Activated naive CD8-positive, alpha-beta T cell treated with anti-CD3 and anti-CD28 coated beads, Interleukin-2, amount 10 ng/mL, durations not matched to agents 7 days and 5 days (primary cell): Measurements from ENCODE around the gene PLOD1. TPM values are rescaled to one million over a fixed set of nuclear protein-coding genes. Genes with fewer than 3 reads are reported as not detected.
"Not testable (repeated sequence)": the region's sequence is repeated elsewhere in the genome, so short reads cannot be mapped to it uniquely, and the experiment has no call there.

Experiments used
- ATAC-seq: fragments of 150-1000 bp; cut with Tn5 transposase; one replicate; pipeline ENCODE4 v1.10.0; 2021; ENCODE audit warnings: low read depth, moderate library complexity
- POLR2A ChIA-PET: fragments of 350-600 bp; sonication (Branson Sonifier 250); formaldehyde crosslinking; loops from one replicate; lab custom pipeline; 2021; ENCODE audit warnings: antibody characterized with exemption; lab: Charles Lee
- DNase-seq: peaks from one replicate; pipeline ENCODE4 v3.0.0; 2021
- H3K27ac Mint-ChIP-seq: one replicate; pipeline ENCODE4 v1.8.0; 2022; ENCODE audit warnings: mild to moderate bottlenecking, mixed read lengths
- H3K27me3 Mint-ChIP-seq: one replicate; pipeline ENCODE4 v1.8.0; 2022; ENCODE audit warnings: mild to moderate bottlenecking, moderate library complexity, mixed read lengths
- H3K36me3 Mint-ChIP-seq: one replicate; pipeline ENCODE4 v1.8.0; 2021; ENCODE audit warnings: mild to moderate bottlenecking, mixed read lengths
- H3K4me1 Mint-ChIP-seq: one replicate; pipeline ENCODE4 v1.8.0; 2021; ENCODE audit warnings: mixed read lengths
- H3K4me3 Mint-ChIP-seq: one replicate; pipeline ENCODE4 v1.8.0; 2022; ENCODE audit warnings: mild to moderate bottlenecking, moderate library complexity, mixed read lengths
- H3K9me3 Mint-ChIP-seq: one replicate; pipeline ENCODE4 v1.8.0; 2021; ENCODE audit warnings: mixed read lengths
- total RNA-seq, 2 experiments: library from RNA; stranded (reverse); gene quantifications; one replicate each; pipeline ENCODE4 v1.2.3, GENCODE V29; 2021

Gene PLOD1
- total RNA-seq, 2 experiments from 2014 or later, result 16.8 to 21.0 TPM

- Mint-ChIP-seq H3K27ac (no peak overlapping the region), H3K9me3 (no peaks in the 10 kb centered on the region), H3K36me3 (no peaks in the 10 kb centered on the region), H3K4me3 (no peak overlapping the region), H3K4me1 (peaks cover 4% of the 10 kb centered on the region), H3K27me3 (no peaks in the 10 kb centered on the region)
- DNase-seq (no peak), ATAC-seq (no peak)
- POLR2A ChIA-PET, result interaction anchor here (0.6 to 11.2 kb wide), 2 partner anchors 23 to 174 kb away, joined by 3 to 165 read pairs; no protein-coding TSS in a partner anchor
These were observed 2.7 kb upstream of the PLOD1 start for GRCh38 chr1:11931845-11932244.

DNA sequence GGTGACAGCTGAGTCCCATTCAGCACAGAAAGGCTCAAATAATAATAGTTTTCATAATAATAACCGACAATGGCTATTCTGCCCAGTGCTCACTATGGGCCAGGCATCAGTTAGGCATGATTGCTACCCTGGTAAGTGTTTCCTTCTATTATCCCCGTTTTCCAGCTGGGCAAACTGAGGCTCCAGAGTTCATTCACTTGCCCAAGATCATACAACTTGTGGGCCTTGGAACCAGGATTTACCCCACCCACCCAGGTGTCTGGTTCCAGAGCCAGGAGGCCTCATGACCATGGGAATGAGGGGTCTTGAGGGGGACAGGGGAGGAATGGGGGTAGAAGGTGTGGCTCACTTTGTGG is 518 bp downstream of the PLOD1 start:
- POLR2A ChIA-PET, result interaction anchor here (0.9 to 11.2 kb wide), 4 partner anchors 9 to 45 kb away, joined by 3 to 165 read pairs (median 6); partner anchors contain the start of genes KIAA2013 and MFN2
- peaks cover 4% of the 10 kb centered on the region for H3K4me1 Mint-ChIP-seq

DNA sequence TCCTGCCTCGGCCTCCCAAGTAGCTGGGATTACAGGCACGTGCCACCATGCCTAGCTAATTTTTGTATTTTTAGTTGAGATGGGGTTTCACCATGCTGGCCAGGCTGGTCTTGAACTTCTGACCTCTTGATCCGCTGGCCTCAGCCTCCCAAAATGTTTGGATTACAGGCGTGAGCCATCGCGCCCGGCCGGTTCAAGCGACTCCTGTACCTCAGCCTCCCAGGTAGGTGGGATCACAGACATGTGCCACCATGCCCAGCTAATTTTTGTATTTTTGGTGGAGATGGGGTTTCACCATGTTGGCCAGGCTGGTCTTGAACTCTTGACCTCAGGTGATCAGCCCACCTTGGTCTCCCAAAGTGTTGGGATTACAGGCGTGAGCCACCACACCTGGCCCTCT is 1.2 kb downstream of the PLOD1 start:
- not testable (repeated sequence) for DNase-seq, H3K4me1 Mint-ChIP-seq, H3K27me3 Mint-ChIP-seq, H3K9me3 Mint-ChIP-seq, H3K36me3 Mint-ChIP-seq, H3K27ac Mint-ChIP-seq, ATAC-seq
- H3K4me3 Mint-ChIP-seq, result peak overlapping the region; percentile 25
- POLR2A ChIA-PET, result interaction anchor here (11.2 kb wide), 1 partner anchor 27 kb away, joined by 165 read pairs; no protein-coding TSS in a partner anchor

More for the DNA sequence above, 518 bp downstream of the PLOD1 start:
- ATAC-seq (no peak), DNase-seq (no peak)
- Mint-ChIP-seq H3K36me3 (no peaks in the 10 kb centered on the region), H3K27me3 (no peaks in the 10 kb centered on the region), H3K9me3 (no peaks in the 10 kb centered on the region), H3K27ac (peak overlapping the region; percentile 61), H3K4me3 (peak overlapping the region; percentile 83)

DNA sequence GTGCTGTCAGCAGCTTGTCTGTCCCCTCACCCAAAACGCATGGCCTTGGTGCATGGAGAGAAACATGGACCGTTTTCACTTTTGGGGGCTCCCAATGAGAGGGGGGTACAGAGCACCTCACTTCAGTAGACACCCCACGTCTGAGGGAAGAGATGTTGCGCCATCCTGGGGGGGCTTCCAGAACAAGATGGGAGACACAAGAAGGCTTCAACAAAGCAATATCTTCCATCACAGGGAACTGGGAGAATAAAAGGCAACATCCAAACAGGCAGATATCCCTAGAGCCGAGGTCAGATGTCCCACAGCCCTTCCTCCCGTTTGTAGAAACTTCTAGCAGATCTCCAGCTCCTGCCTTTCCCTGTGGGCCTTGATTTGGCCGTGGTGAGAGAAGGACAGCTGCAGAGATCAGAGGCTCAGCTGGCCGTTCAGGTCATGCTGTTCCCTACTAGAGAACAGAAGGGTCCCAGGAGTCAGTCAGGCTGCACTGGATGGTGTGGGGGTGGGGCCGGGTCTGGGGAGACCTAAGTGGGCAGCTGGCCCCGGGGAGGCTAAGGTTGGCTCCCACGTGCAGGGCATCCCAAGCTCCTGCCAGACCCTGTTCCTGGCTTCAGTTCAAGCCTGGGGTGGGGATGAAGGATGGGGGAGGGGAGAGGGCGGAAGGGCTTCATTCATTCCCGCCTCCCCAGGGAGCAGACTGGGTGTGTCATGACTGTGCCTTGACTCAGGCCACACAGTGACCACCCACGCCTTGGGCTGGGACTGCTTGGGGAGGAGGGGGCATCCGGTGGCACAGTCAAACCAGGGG is 4.4 kb downstream of the PLOD1 start:
- no peaks in the 10 kb centered on the region for H3K9me3 Mint-ChIP-seq
- ATAC-seq, result no peak
- peaks cover 2% of the 10 kb centered on the region for H3K4me1 Mint-ChIP-seq
- H3K27me3 Mint-ChIP-seq, result no peaks in the 10 kb centered on the region
- POLR2A ChIA-PET, result interaction anchor here (0.6 to 11.2 kb wide), 2 partner anchors 30 to 58 kb away, joined by 4 to 165 read pairs; no protein-coding TSS in a partner anchor
- H3K4me3 Mint-ChIP-seq, result no peak overlapping the region
- no peak overlapping the region for H3K27ac Mint-ChIP-seq
- H3K36me3 Mint-ChIP-seq, result no peaks in the 10 kb centered on the region
- no peak for DNase-seq

DNA sequence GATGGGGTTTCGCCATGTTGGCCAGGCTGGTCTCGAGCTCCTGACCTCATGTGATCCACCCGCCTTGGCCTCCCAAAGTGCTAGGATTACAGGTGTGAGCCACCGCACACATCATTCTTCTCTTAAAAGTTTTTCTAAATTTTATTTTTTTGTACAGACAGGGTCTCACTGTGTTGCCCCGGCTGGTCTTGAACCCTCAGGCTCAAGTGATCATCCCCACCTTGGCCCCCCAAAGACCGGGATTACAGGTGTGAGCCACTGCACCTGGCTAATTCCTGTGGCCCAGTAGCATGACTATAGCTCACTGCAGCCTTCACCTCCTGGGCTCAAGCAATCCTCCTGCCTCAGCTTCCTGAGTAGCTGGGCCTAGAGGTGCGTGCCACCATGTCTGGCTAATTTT is 5.3 kb downstream of the PLOD1 start:
- H3K4me1 Mint-ChIP-seq, H3K27ac Mint-ChIP-seq, ATAC-seq, H3K9me3 Mint-ChIP-seq, H3K36me3 Mint-ChIP-seq, H3K27me3 Mint-ChIP-seq, DNase-seq, H3K4me3 Mint-ChIP-seq: not testable (repeated sequence)
- POLR2A ChIA-PET, result interaction anchor here (0.6 kb wide), 1 partner anchor 57 kb away, joined by 4 read pairs; no protein-coding TSS in a partner anchor

DNA sequence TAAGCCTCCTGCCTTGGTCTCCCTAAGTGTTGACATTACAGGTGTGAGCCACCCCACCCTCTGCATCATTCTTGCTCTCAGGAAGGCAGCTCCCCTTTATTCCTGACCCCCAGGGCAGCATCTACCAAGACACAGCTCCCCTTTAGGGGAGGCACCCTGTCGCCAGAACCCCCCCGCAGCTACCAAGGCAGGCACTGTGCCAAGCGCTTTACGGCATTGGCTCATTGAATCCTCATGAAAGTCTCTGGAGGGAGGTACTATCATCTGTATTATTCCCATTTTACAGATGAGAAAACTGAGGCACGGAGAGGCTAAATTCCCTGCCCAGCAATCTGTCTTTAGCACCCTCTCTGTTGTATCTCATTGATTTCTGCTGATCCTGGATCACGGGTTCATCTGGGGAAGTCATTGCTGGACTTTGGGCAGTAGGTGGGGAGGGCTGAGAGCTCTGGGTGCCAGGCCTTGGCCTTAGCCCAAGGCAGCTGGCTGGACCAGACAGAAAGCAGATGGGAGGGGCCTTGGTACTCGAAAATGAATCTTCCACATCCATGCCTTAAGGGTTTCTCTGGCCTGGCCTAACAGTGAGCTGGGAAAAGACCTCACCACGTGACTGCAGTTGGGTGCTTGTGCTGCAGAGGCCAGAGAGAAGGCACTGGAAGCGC is 5.9 kb downstream of the PLOD1 start:
- ATAC-seq (no peak), DNase-seq (no peak)
- Mint-ChIP-seq H3K4me3 (no peak overlapping the region), H3K27ac (no peak overlapping the region), H3K27me3 (no peaks in the 10 kb centered on the region), H3K36me3 (peaks cover 5% of the 10 kb centered on the region), H3K4me1 (no peaks in the 10 kb centered on the region), H3K9me3 (no peaks in the 10 kb centered on the region)
- POLR2A ChIA-PET, result no interaction called here

- H3K4me3 Mint-ChIP-seq, result no peak overlapping the region
- DNase-seq, result no peak
- POLR2A ChIA-PET, result interaction anchor here (1.1 kb wide), 2 partner anchors 16 to 33 kb away, joined by 3 read pairs; partner anchors contain the start of gene KIAA2013
These were observed 7.8 kb downstream of the PLOD1 start for GRCh38 chr1:11942280-11942679.

DNA sequence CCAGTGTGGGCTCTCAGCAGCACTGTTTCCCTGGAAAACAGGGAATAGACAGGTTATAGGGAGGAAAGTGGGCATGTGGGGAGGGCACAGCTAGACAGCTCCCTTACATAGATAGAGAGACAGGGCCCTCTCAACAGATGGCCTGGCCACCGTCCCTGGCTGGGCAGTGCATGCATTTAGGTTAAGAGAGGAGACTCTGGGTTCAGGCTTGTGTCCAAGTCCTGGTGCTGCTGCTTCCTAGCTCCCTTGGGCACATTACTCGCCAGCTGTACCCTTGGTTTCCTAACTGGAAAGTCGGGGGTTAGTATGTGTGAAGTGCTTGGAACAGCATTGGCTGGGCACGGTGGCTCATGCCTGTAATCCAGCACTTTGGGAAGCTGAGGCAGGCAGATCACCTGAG is 9.1 kb downstream of the PLOD1 start:
- Mint-ChIP-seq H3K9me3 (peaks cover 7% of the 10 kb centered on the region), H3K27me3 (no peaks in the 10 kb centered on the region), H3K27ac (no peak overlapping the region), H3K4me1 (peaks cover 2% of the 10 kb centered on the region), H3K36me3 (peaks cover 19% of the 10 kb centered on the region), H3K4me3 (no peak overlapping the region)
- ATAC-seq, result no peak
- POLR2A ChIA-PET, result interaction anchor here (0.5 to 1.1 kb wide), 3 partner anchors 20 to 36 kb away, joined by 3 read pairs; no protein-coding TSS in a partner anchor
- DNase-seq, result no peak

More at GRCh38 chr1:11942280-11942679, 7.8 kb downstream of the PLOD1 start:
- H3K4me1 Mint-ChIP-seq, result peaks cover 2% of the 10 kb centered on the region
- H3K36me3 Mint-ChIP-seq, result peaks cover 12% of the 10 kb centered on the region
- no peak for ATAC-seq
- no peaks in the 10 kb centered on the region for H3K27me3 Mint-ChIP-seq
- H3K27ac Mint-ChIP-seq, result no peak overlapping the region
- H3K9me3 Mint-ChIP-seq, result peaks cover 6% of the 10 kb centered on the region

- no peak overlapping the region for H3K4me3 Mint-ChIP-seq
- POLR2A ChIA-PET, result no interaction called here
These were observed 9.9 kb downstream of the PLOD1 start for GRCh38 chr1:11944358-11944931.

GRCh38 chr1:11946647-11947046 is 12.1 kb downstream of the PLOD1 start:
- no peak for ATAC-seq
- no peak for DNase-seq
- Mint-ChIP-seq H3K27ac (no peak overlapping the region), H3K36me3 (peaks cover 19% of the 10 kb centered on the region), H3K27me3 (no peaks in the 10 kb centered on the region), H3K9me3 (peaks cover 7% of the 10 kb centered on the region), H3K4me1 (peaks cover 2% of the 10 kb centered on the region), H3K4me3 (no peak overlapping the region)
- POLR2A ChIA-PET, result interaction anchor here (0.7 kb wide), 1 partner anchor 682 kb away, joined by 3 read pairs; no protein-coding TSS in a partner anchor

More at GRCh38 chr1:11944358-11944931, 9.9 kb downstream of the PLOD1 start:
- Mint-ChIP-seq H3K27me3 (no peaks in the 10 kb centered on the region), H3K27ac (no peak overlapping the region), H3K9me3 (peaks cover 7% of the 10 kb centered on the region), H3K36me3 (peaks cover 19% of the 10 kb centered on the region), H3K4me1 (peaks cover 2% of the 10 kb centered on the region)
- DNase-seq (no peak), ATAC-seq (no peak)

DNA sequence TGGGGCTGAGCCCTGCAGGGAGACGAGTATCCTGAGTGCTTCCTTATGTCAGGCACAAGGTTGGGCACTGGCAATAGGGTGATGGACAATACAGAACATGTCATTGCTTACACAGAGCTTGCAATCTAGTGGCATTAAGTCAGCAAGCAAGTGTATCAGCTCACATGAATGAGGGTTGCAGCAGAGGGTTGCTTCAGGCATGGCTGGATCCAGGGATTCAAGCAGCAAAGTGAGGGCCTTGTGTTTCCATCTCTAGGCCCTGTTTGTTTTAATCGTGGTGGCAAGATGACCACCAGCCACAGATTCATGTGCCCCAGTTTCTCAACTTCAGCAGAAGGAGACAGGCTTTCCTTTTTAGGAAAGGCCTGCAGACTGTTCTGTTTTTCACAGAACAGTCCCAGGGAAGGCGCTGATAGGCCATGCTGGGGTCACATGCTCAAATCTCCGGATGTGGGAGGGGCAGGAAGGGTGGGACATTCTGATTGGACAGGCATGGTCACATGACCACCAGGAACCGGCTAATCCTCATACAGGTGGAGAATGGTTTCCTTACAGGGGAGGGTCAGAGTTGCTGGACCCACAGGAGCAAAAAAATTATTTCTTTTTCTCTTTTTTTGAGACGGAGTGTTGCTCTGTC is 14.4 kb downstream of the PLOD1 start:
- POLR2A ChIA-PET, result interaction anchor here (1.8 kb wide), 1 partner anchor 39 kb away, joined by 6 read pairs; no protein-coding TSS in a partner anchor
- peaks cover 19% of the 10 kb centered on the region for H3K36me3 Mint-ChIP-seq
- DNase-seq, result no peak
- peaks cover 2% of the 10 kb centered on the region for H3K4me1 Mint-ChIP-seq
- ATAC-seq, result no peak
- H3K9me3 Mint-ChIP-seq, result peaks cover 7% of the 10 kb centered on the region
- no peaks in the 10 kb centered on the region for H3K27me3 Mint-ChIP-seq
- H3K27ac Mint-ChIP-seq, result no peak overlapping the region
- no peak overlapping the region for H3K4me3 Mint-ChIP-seq

DNA sequence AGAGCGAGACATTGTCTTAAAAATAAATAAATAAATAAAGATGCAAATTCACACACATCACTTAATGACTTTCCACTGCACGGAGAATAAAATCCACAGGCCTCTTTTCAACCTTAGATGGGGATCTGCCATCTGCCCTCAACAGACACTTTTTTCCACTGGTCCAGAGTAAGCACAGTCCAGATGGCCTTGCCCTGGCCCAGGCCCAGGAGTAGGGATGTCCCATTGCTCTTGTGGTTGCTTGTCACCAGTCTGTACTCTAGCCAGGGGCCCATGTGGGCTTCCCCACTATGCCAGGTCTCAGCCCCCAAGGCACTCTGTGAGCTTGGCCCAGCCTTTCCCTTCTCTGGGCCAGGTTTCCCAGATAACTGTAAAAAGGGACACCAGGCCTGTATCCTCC is 17.4 kb downstream of the PLOD1 start:
- DNase-seq, result no peak
- no peak overlapping the region for H3K27ac Mint-ChIP-seq
- no peaks in the 10 kb centered on the region for H3K27me3 Mint-ChIP-seq

More for the DNA sequence above, 17.4 kb downstream of the PLOD1 start:
- Mint-ChIP-seq H3K9me3 (peaks cover 1% of the 10 kb centered on the region), H3K36me3 (peaks cover 10% of the 10 kb centered on the region), H3K4me3 (no peak overlapping the region), H3K4me1 (no peaks in the 10 kb centered on the region)
- POLR2A ChIA-PET, result interaction anchor here (1.0 kb wide), 1 partner anchor 79 kb away, joined by 3 read pairs; no protein-coding TSS in a partner anchor
- ATAC-seq, result no peak
